HepG2 (cell line): Measurements from ENCODE around the gene CPVL. TPM values are rescaled to one million over a fixed set of nuclear protein-coding genes. Genes with fewer than 3 reads are reported as not detected.

Source experiments
- ATAC-seq: fragments of 200-7000 bp; cut with Tn5 transposase; 3 replicates; pipeline ENCODE4 v1.9.1; 2020; ENCODE audit warnings: mild to moderate bottlenecking, moderate library complexity
- BruUV-seq: library from RNA; stranded (reverse); fragments of 400-500 nt; replicated peaks from 2 replicates; lab custom pipeline; 2021; lab: Mats Ljungman, UMichigan
- CTCF ChIA-PET: fragments of 300-600 bp; formaldehyde crosslinking; extraction: SDS; loops from one replicate; lab custom pipeline; 2021; ENCODE audit warnings: low total read pairs, inconsistent platforms, low intra/inter-chr PET ratio; lab: Yijun Ruan, JAX
- POLR2A ChIA-PET: fragments of 350-600 bp; sonication (Branson Sonifier 250); formaldehyde crosslinking; loops from one replicate; lab custom pipeline; 2020; ENCODE audit warnings: antibody characterized with exemption, inconsistent platforms; lab: Yijun Ruan, JAX
- DNase-seq: peaks from one replicate; pipeline ENCODE4 v3.0.0-alpha.2; 2015; ENCODE audit warnings: low spot score
- FAIRE-seq: peaks from 3 replicates; lab custom pipeline; 2011; peaks lifted over from hg19 to GRCh38; lab: Jason Lieb, UNC
- H2AFZ ChIP-seq: one replicate; pipeline ENCODE4 v1.6.1; 2011; ENCODE audit warnings: low read length, inconsistent platforms
- H3K27ac ChIP-seq: fragments of 300-600 bp; 3 replicates; pipeline ENCODE4 v1.8.0; 2011; ENCODE audit warnings: mixed run types, mild to moderate bottlenecking, mixed read lengths, low read length, inconsistent platforms; ENCODE audit not compliant: insufficient read depth; ENCODE audit errors: extremely low read length
- H3K27me3 ChIP-seq, 2 experiments: fragments of 200-600 bp in 1 of 2; 2 replicates in 1 of 2; 3 replicates in 1 of 2; pipeline versions ENCODE4 v1.6.0 to v1.8.0; 2011; ENCODE audit warnings: low read length in 2 of 2, mild to moderate bottlenecking in 2 of 2, moderate library complexity in 2 of 2, inconsistent platforms in 1 of 2; ENCODE audit not compliant: insufficient read depth in 2 of 2, control insufficient read depth in 1 of 2
- H3K36me3 ChIP-seq, 2 experiments: fragments of 200-600 bp in 1 of 2; replicated peaks in 1 of 2; 2 replicates in 1 of 2; 3 replicates in 1 of 2; pipeline versions ENCODE4 v1.5.1 to v1.8.0; 2011; ENCODE audit warnings: low read length in 2 of 2, inconsistent platforms in 1 of 2; ENCODE audit not compliant: insufficient read depth in 2 of 2, control insufficient read depth in 1 of 2
- H3K4me1 ChIP-seq: 2 replicates; pipeline ENCODE4 v1.5.1; 2012; ENCODE audit warnings: low read length, inconsistent platforms; ENCODE audit not compliant: insufficient read depth
- H3K4me2 ChIP-seq: 2 replicates; pipeline ENCODE4 v1.6.0; 2011; ENCODE audit warnings: low read depth, low read length, inconsistent platforms
- H3K4me3 ChIP-seq, 3 experiments: fragments of 200-600 bp in 1 of 3; sonication (generic), shearing (Covaris generic) in 1 of 3; replicated peaks in 1 of 3; 2 replicates each; pipeline ENCODE4 v1.5.1; 2011 to 2016; ENCODE audit warnings: low read length in 3 of 3, inconsistent platforms in 2 of 3, low read depth in 2 of 3, mild to moderate bottlenecking in 2 of 3, control low read depth in 1 of 3, mixed read lengths in 1 of 3; ENCODE audit not compliant: insufficient read depth in 1 of 3
- H3K79me2 ChIP-seq: one replicate; pipeline ENCODE4 v1.6.1; 2011; ENCODE audit warnings: low read length, inconsistent platforms; ENCODE audit not compliant: insufficient read depth
- H3K9ac ChIP-seq: 2 replicates; pipeline ENCODE4 v1.6.0; 2011; ENCODE audit warnings: mild to moderate bottlenecking, low read depth, low read length, inconsistent platforms; ENCODE audit not compliant: insufficient read depth
- H3K9me3 ChIP-seq: 2 replicates; pipeline ENCODE4 v1.5.1; 2012; ENCODE audit warnings: mild to moderate bottlenecking, low read length
- H4K20me1 ChIP-seq: 2 replicates; pipeline ENCODE4 v1.6.0; 2011; ENCODE audit warnings: inconsistent platforms, mild to moderate bottlenecking, low read length, moderate library complexity; ENCODE audit not compliant: insufficient read depth
- JUND ChIP-seq: sonication (generic); formaldehyde crosslinking; IDR thresholded peaks from 2 replicates; pipeline ENCODE4 v1.8.0; 2022; ENCODE audit warnings: mild to moderate bottlenecking, missing genetic modification reagents
- MXI1 ChIP-seq: IDR thresholded peaks from 3 replicates; pipeline ENCODE4 v1.6.1; 2012; ENCODE audit warnings: low read depth, low read length, inconsistent platforms, borderline replicate concordance
- SAP130 ChIP-seq: IDR thresholded peaks from 2 replicates; pipeline ENCODE4 v1.6.1; 2016; ENCODE audit warnings: low read depth
- SRY ChIP-seq: sonication (generic); formaldehyde crosslinking; IDR thresholded peaks from 2 replicates; pipeline ENCODE4 v1.8.0; 2022; ENCODE audit warnings: mild to moderate bottlenecking, missing genetic modification reagents
- ZMYM3 ChIP-seq: sonication (generic); formaldehyde crosslinking; IDR thresholded peaks from 2 replicates; pipeline ENCODE4 v1.5.1; 2020; ENCODE audit warnings: mild to moderate bottlenecking, missing genetic modification reagents
- ZNF264 ChIP-seq: sonication (generic); formaldehyde crosslinking; IDR thresholded peaks from 2 replicates; pipeline ENCODE4 v1.4.0; 2020; ENCODE audit warnings: missing genetic modification reagents
- ZNF558 ChIP-seq: sonication (generic); formaldehyde crosslinking; IDR thresholded peaks from 2 replicates; pipeline ENCODE4 v1.9.0; 2022; ENCODE audit warnings: mild to moderate bottlenecking, missing genetic modification reagents, borderline replicate concordance
- WGBS: methylation state at CpG from one replicate; pipeline ENCODE4 v1.1.6; 2017; ENCODE audit warnings: low lambda C conversion rate; 5-methylcytosine and 5-hydroxymethylcytosine counted together
- in situ Hi-C: cut with HindIII; loops from 2 replicates; pipeline ENCODE4 v1.10.0; 2017; ENCODE audit warnings: low pct_unique_long_range_greater_than_20kb; ENCODE audit not compliant: extremely low pct_ligation_motif_present
- intact Hi-C: fragments of 100-400 bp; cut with micrococcal nuclease; formaldehyde crosslinking; loops from one replicate; pipeline ENCODE4 v1.10.0; 2022; ENCODE audit not compliant: unreplicated experiment
- polyA plus RNA-seq, 8 experiments: library from polyadenylated mRNA; depleted of rRNA in 3 of 8; stranded (reverse) in 7 of 8; unstranded in 1 of 8; fragments of >200 nt; fragmentation: Illumina TruSeq in 4 of 8; extraction: Trizol in 4 of 8; gene quantifications; 2 replicates each; pipeline versions ENCODE4 v1.2.1 to v1.2.3, GENCODE V29; 2011 to 2016; ENCODE audit warnings: low read depth in 4 of 8, missing spikeins in 1 of 8, mixed read lengths in 1 of 8; ENCODE audit not compliant: insufficient read depth in 1 of 8
- total RNA-seq, 5 experiments: library from RNA; depleted of rRNA; stranded (reverse); fragments of >200 nt; fragmentation: Illumina TruSeq; extraction: Trizol; gene quantifications; 2 replicates each; pipeline ENCODE4 v1.2.3, GENCODE V29; 2016; ENCODE audit warnings: low read depth in 1 of 5
- TF ChIP-seq, protein P1 (sequence below), 2 experiments: sonication (generic) in 1 of 2; formaldehyde crosslinking in 1 of 2; IDR thresholded peaks; 2 replicates each; pipeline versions ENCODE4 v1.5.1 to v1.6.1; 2011 to 2020; ENCODE audit warnings: borderline replicate concordance in 1 of 2, low read depth in 1 of 2, low read length in 1 of 2, mild to moderate bottlenecking in 1 of 2, missing genetic modification reagents in 1 of 2, moderate library complexity in 1 of 2
- TF ChIP-seq, protein P2 (sequence below), 2 experiments: sonication (generic) in 1 of 2; formaldehyde crosslinking in 1 of 2; IDR thresholded peaks; 2 replicates each; pipeline versions ENCODE4 v1.6.1 to v1.9.0; 2014 to 2022; ENCODE audit warnings: antibody characterized with exemption in 1 of 2, borderline replicate concordance in 1 of 2, inconsistent platforms in 1 of 2, low read depth in 1 of 2, missing genetic modification reagents in 1 of 2

The CPVL gene
- total and polyA plus RNA-seq, 2 of the 13 experiments (the other 11 are each of a cell fraction or from before 2014, with no cell fraction given), result 59.2 to 294 TPM

- intact Hi-C loops (no loop called here), in situ Hi-C loops (no loop called here)
- POLR2A ChIA-PET, result interaction anchor here (1.4 kb wide), 1 partner anchor 15 kb away, joined by 5 read pairs; the partner anchor contains the start of gene CPVL
- H2AFZ ChIP-seq, result no peak overlapping the region
- no peak for ATAC-seq
- peaks cover 23% of the 10 kb centered on the region for H3K4me1 ChIP-seq
- H3K4me2 ChIP-seq, result no peak overlapping the region
- H4K20me1 ChIP-seq, result no peaks in the 10 kb centered on the region
- CTCF ChIA-PET, result no interaction called here
- no peak overlapping the region for H3K9ac ChIP-seq
- TF ChIP-seq ZNF264 (CRISPR knock-in tag), result no peak
- TF ChIP-seq MXI1, result no peak
- TF ChIP-seq ZNF558, result no peak
- TF ChIP-seq JUND, result no peak
- no peak for TF ChIP-seq SAP130 (CRISPR knock-in tag)
- no peak for TF ChIP-seq SRY (CRISPR knock-in tag)
- TF ChIP-seq, protein P1, sequence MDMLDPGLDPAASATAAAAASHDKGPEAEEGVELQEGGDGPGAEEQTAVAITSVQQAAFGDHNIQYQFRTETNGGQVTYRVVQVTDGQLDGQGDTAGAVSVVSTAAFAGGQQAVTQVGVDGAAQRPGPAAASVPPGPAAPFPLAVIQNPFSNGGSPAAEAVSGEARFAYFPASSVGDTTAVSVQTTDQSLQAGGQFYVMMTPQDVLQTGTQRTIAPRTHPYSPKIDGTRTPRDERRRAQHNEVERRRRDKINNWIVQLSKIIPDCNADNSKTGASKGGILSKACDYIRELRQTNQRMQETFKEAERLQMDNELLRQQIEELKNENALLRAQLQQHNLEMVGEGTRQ (IDR thresholded peaks at IDR 0.05; ENCODE audit: low read depth, low read length), result no peak
- TF ChIP-seq, protein P1 (CRISPR knock-in tag; IDR thresholded peaks at IDR 0.05; ENCODE audit: borderline replicate concordance), result no peak
- TF ChIP-seq ZMYM3 (CRISPR knock-in tag), result no peak
- TF ChIP-seq, protein P2, sequence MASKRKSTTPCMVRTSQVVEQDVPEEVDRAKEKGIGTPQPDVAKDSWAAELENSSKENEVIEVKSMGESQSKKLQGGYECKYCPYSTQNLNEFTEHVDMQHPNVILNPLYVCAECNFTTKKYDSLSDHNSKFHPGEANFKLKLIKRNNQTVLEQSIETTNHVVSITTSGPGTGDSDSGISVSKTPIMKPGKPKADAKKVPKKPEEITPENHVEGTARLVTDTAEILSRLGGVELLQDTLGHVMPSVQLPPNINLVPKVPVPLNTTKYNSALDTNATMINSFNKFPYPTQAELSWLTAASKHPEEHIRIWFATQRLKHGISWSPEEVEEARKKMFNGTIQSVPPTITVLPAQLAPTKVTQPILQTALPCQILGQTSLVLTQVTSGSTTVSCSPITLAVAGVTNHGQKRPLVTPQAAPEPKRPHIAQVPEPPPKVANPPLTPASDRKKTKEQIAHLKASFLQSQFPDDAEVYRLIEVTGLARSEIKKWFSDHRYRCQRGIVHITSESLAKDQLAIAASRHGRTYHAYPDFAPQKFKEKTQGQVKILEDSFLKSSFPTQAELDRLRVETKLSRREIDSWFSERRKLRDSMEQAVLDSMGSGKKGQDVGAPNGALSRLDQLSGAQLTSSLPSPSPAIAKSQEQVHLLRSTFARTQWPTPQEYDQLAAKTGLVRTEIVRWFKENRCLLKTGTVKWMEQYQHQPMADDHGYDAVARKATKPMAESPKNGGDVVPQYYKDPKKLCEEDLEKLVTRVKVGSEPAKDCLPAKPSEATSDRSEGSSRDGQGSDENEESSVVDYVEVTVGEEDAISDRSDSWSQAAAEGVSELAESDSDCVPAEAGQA (IDR thresholded peaks at IDR 0.05; ENCODE audit: low read depth), result no peak
- TF ChIP-seq, protein P2 (CRISPR knock-in tag; IDR thresholded peaks at IDR 0.05; ENCODE audit: borderline replicate concordance), result no peak
- H3K79me2 ChIP-seq, result peaks cover 3% of the 10 kb centered on the region
- H3K9me3 ChIP-seq, result no peaks in the 10 kb centered on the region
- no peak overlapping the region for H3K4me3 ChIP-seq
- H3K36me3 ChIP-seq, result no peaks in the 10 kb centered on the region
- FAIRE-seq, result no peak
- no peaks in the 10 kb centered on the region for H3K27me3 ChIP-seq
- 94% methylated on average over 5 of the region's 5 CpGs for WGBS
- no TSS peak for BruUV-seq
- no peak overlapping the region for H3K27ac ChIP-seq
- DNase-seq, result no peak
Measured at GRCh38 chr7:29131678-29132077, 14.7 kb downstream of the CPVL start.
